Activated CD8-positive, alpha-beta T cell treated with anti-CD3 and anti-CD28 coated beads, Interleukin-2, amount 10 ng/mL, durations not matched to agents 7 days and 5 days (primary cell): ENCODE measurements around the gene WNT7A. TPM values are rescaled to one million over a fixed set of nuclear protein-coding genes. Genes with fewer than 3 reads are reported as not detected.

ENCODE experiments used
- ATAC-seq: fragments of 150-1000 bp; cut with Tn5 transposase; one replicate; pipeline ENCODE4 v1.10.0; 2021; ENCODE audit warnings: moderate library complexity
- CTCF ChIA-PET: fragments of 350-600 bp; sonication (Branson Sonifier 250); formaldehyde crosslinking; loops from one replicate; lab custom pipeline; 2021; ENCODE audit warnings: antibody characterized with exemption; lab: Charles Lee
- POLR2A ChIA-PET: fragments of 350-600 bp; sonication (Branson Sonifier 250); formaldehyde crosslinking; loops from one replicate; lab custom pipeline; 2021; ENCODE audit warnings: antibody characterized with exemption; lab: Charles Lee
- DNase-seq: peaks from one replicate; pipeline ENCODE4 v3.0.0-alpha.2; 2020
- H3K27ac Mint-ChIP-seq: one replicate; pipeline ENCODE4 v1.8.0; 2021; ENCODE audit warnings: mild to moderate bottlenecking, mixed read lengths
- H3K27me3 Mint-ChIP-seq: one replicate; pipeline ENCODE4 v1.8.0; 2021; ENCODE audit warnings: low read depth, mixed read lengths
- H3K36me3 Mint-ChIP-seq: one replicate; pipeline ENCODE4 v1.8.0; 2021; ENCODE audit warnings: low read depth, mixed read lengths
- H3K4me1 Mint-ChIP-seq: one replicate; pipeline ENCODE4 v1.8.0; 2021; ENCODE audit warnings: low read depth, mixed read lengths
- H3K4me3 Mint-ChIP-seq: one replicate; pipeline ENCODE4 v1.8.0; 2021; ENCODE audit warnings: mild to moderate bottlenecking, mixed read lengths
- H3K9me3 Mint-ChIP-seq: one replicate; pipeline ENCODE4 v1.8.0; 2022; ENCODE audit warnings: mixed read lengths; ENCODE audit not compliant: insufficient read depth
- total RNA-seq, 2 experiments: library from RNA; stranded (reverse); gene quantifications; one replicate each; pipeline ENCODE4 v1.2.3, GENCODE V29; 2021

WNT7A gene
- total RNA-seq, 2 experiments from 2014 or later: not detected

- ChIA-PET CTCF (no interaction called here), POLR2A (no interaction called here)
- H3K27me3 Mint-ChIP-seq: peaks cover 6% of the 10 kb centered on the region
- no peaks in the 10 kb centered on the region for H3K36me3 Mint-ChIP-seq
- ATAC-seq (no peak), DNase-seq (no peak)
- H3K27ac Mint-ChIP-seq: no peak overlapping the region
- no peaks in the 10 kb centered on the region for H3K9me3 Mint-ChIP-seq
- H3K4me3 Mint-ChIP-seq: no peak overlapping the region
- H3K4me1 Mint-ChIP-seq: no peaks in the 10 kb centered on the region
Observed at GRCh38 chr3:13786811-13787210, 93.1 kb downstream of the WNT7A start.

DNA sequence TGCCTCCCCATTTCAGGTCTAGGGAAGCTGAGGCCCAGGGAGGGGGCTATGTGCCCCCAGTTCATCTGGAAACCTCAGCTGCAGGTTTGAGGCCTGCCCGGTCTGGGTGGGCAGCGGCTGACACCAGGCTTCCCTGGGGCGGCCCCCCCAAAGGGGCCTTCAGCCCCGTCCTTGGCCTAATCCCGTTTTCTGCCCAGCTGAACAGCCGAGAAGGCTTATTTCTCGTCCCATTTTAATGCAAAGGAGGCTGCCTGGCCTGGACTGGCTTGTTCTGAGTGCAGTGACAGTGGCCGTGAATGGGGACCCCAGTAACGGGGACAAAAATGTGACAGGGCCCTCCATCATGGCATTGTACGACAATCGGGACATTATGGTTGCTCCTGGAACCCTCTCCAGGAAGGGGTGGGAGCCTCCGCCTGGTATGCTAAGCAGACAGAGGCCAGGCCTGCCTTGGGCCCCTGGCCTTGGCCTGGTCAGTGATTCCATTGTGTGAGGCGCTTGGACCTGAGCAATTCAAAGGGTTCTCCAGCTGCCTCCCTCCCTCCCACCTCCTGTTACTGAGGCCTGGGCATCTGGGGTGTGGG, 93.9 kb downstream of the WNT7A start:
- H3K36me3 Mint-ChIP-seq: no peaks in the 10 kb centered on the region
- POLR2A ChIA-PET: no interaction called here
- H3K27me3 Mint-ChIP-seq: peaks cover 6% of the 10 kb centered on the region
- DNase-seq: no peak
- ATAC-seq: no peak
- H3K9me3 Mint-ChIP-seq: no peaks in the 10 kb centered on the region
- CTCF ChIA-PET: no interaction called here
- no peak overlapping the region for H3K27ac Mint-ChIP-seq
- no peaks in the 10 kb centered on the region for H3K4me1 Mint-ChIP-seq
- no peak overlapping the region for H3K4me3 Mint-ChIP-seq

DNA sequence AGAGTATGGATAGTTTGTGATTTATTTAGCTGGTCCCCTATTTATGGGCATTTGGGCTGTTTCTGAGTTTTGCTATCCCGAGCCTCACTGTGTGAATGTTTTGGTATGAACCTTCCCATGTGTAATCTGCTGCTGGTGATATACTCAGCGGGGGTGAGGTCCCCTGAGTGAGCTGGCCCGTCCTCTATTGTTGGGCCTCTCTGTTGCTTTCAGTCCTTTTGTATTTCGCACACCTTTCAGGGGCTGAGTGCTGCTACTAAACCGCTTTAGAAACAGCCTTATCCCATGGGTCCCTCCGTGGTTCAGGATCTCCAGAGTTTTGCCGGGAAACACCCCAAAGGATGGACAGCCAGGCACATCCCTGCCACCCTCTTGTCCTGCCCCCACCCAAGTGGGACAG, 94.5 kb downstream of the WNT7A start:
- Mint-ChIP-seq H3K4me1 (no peaks in the 10 kb centered on the region), H3K27me3 (peaks cover 6% of the 10 kb centered on the region)
- CTCF ChIA-PET: no interaction called here

DNA sequence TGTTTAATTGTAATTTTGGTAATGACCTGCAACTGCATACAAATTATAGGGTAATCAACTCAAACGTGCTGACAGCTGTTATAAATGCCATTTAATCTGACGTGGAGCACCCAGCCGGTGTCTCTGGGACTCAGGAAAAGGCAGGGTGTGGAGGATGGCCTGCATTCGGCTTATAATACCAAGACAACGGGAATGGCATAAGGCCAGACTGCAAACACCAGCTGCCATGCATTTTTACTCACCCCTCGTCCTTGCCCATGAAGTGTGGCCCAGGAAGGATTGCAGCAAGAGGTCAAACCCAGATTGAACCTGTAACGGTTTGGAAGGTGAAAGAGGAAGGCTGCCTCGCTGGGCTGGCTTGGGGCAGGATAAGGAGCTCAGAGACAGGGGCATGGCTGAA, 96.4 kb downstream of the WNT7A start:
- H3K4me3 Mint-ChIP-seq: no peak overlapping the region
- CTCF ChIA-PET: no interaction called here
- no peak for ATAC-seq

More for the DNA sequence above, 94.5 kb downstream of the WNT7A start:
- Mint-ChIP-seq H3K9me3 (no peaks in the 10 kb centered on the region), H3K27ac (no peak overlapping the region), H3K36me3 (no peaks in the 10 kb centered on the region), H3K4me3 (no peak overlapping the region)
- no peak for ATAC-seq
- no peak for DNase-seq
- POLR2A ChIA-PET: no interaction called here

DNA sequence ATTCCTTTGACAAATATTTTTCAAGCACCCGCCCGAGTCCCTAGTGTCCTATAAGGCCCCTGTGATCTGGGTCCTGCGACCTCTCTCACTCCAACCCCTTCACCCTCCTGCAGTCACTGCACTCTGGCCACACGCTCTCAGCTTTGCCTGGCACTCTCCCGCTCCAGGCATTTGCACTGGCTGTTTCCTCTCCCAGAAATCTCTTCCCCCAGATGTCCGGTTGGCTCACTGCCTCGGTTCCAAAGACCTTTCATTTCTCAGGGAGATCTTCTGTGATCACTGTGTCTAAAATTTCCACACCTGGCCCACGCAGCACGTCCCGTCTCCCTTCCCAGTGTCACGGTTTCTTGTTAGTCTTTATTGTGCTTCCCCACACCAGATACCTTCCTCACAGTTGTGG, 97.4 kb downstream of the WNT7A start:
- ChIA-PET POLR2A (no interaction called here), CTCF (no interaction called here)
- Mint-ChIP-seq H3K27me3 (peaks cover 6% of the 10 kb centered on the region), H3K27ac (no peak overlapping the region), H3K36me3 (no peaks in the 10 kb centered on the region), H3K4me1 (no peaks in the 10 kb centered on the region), H3K9me3 (no peaks in the 10 kb centered on the region), H3K4me3 (no peak overlapping the region)
- ATAC-seq: no peak
- DNase-seq: no peak

More for the DNA sequence above, 96.4 kb downstream of the WNT7A start:
- no peaks in the 10 kb centered on the region for H3K9me3 Mint-ChIP-seq
- H3K27me3 Mint-ChIP-seq: peaks cover 6% of the 10 kb centered on the region
- no peak overlapping the region for H3K27ac Mint-ChIP-seq
- no peaks in the 10 kb centered on the region for H3K36me3 Mint-ChIP-seq
- POLR2A ChIA-PET: no interaction called here
- no peaks in the 10 kb centered on the region for H3K4me1 Mint-ChIP-seq
- DNase-seq: no peak

DNA sequence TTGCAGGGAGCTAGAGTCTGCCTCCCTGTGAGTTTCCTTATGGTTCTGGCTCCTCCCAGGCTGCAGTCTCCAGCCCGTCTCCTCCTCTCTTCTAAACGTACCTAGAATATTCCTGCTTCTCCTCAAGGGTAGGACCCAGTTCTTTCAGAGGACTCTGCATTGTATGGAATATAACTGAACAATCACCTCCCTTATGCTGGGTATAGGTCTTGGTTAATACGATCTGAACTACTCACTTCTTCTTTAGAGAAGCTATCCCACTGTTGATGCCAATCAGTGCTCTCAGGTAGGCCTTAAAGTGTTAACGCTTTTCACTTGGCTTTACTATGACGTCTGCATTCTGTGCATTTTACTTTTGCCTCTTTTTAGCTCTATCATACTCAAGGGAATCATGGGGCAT, 98.5 kb downstream of the WNT7A start:
- H3K4me1 Mint-ChIP-seq: no peaks in the 10 kb centered on the region
- H3K27ac Mint-ChIP-seq: no peak overlapping the region
- H3K4me3 Mint-ChIP-seq: no peak overlapping the region
- H3K36me3 Mint-ChIP-seq: no peaks in the 10 kb centered on the region
- POLR2A ChIA-PET: no interaction called here
- DNase-seq: no peak
- CTCF ChIA-PET: no interaction called here
- ATAC-seq: no peak
- no peaks in the 10 kb centered on the region for H3K9me3 Mint-ChIP-seq
- peaks cover 6% of the 10 kb centered on the region for H3K27me3 Mint-ChIP-seq

GRCh38 chr3:13780432-13781176, 99.3 kb downstream of the WNT7A start:
- no peak overlapping the region for H3K27ac Mint-ChIP-seq
- H3K4me3 Mint-ChIP-seq: no peak overlapping the region
- DNase-seq (no peak), ATAC-seq (no peak)
- no peaks in the 10 kb centered on the region for H3K36me3 Mint-ChIP-seq
- no peaks in the 10 kb centered on the region for H3K9me3 Mint-ChIP-seq
- CTCF ChIA-PET: no interaction called here
- peaks cover 6% of the 10 kb centered on the region for H3K27me3 Mint-ChIP-seq
- no peaks in the 10 kb centered on the region for H3K4me1 Mint-ChIP-seq
- POLR2A ChIA-PET: no interaction called here

GRCh38 chr3:13776253-13777050, 103.4 kb downstream of the WNT7A start:
- Mint-ChIP-seq H3K27ac (no peak overlapping the region), H3K9me3 (no peaks in the 10 kb centered on the region), H3K4me3 (no peak overlapping the region), H3K36me3 (no peaks in the 10 kb centered on the region), H3K4me1 (no peaks in the 10 kb centered on the region), H3K27me3 (no peaks in the 10 kb centered on the region)
- ChIA-PET CTCF (no interaction called here), POLR2A (no interaction called here)
- no peak for ATAC-seq
- DNase-seq: no peak

DNA sequence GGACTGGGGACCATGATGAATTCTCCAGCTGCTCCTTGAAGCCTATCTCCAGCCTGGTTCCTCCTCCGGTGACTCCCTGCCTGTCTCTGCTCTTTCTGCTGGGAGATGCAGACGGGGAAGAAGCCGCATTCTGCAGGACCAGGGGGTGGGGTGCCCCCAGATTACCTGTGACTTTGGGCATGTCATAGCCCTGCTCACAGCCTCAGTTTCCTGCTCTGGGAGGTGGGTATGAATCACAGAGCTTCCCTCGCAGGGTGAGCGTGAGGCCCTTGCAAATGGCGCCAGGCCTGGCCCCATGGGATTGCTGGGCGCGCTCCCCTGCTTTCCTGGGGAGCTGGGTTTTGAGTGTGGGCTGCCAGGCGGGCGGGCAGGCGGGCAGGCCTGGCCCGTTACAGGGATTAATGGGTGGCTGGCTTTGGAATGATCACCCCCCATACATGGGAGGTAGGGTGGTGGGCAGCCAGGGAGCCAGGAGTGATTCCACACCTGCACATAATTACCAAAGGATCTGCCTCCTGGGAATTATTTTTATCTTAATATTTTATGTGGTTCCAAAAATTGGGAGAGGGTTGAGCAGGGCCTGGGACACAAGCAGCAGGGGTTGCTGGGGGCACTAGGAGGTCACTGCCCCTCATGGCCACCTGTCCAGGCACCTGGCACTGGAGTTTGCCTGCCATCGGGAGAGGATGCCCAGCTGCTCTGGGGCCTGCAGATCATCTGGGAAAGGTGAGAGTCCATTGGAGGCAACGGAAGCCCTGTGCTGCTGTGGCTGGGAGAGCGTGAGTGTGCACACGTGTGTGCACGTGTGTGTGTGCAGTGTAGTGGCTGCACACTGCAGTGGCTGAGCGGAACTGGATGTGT, 106.8 kb downstream of the WNT7A start:
- Mint-ChIP-seq H3K9me3 (no peaks in the 10 kb centered on the region), H3K36me3 (no peaks in the 10 kb centered on the region), H3K27ac (no peak overlapping the region), H3K4me3 (no peak overlapping the region), H3K27me3 (no peaks in the 10 kb centered on the region), H3K4me1 (peaks cover 13% of the 10 kb centered on the region)
- no peak for DNase-seq
- ChIA-PET POLR2A (no interaction called here), CTCF (no interaction called here)
- ATAC-seq: no peak

DNA sequence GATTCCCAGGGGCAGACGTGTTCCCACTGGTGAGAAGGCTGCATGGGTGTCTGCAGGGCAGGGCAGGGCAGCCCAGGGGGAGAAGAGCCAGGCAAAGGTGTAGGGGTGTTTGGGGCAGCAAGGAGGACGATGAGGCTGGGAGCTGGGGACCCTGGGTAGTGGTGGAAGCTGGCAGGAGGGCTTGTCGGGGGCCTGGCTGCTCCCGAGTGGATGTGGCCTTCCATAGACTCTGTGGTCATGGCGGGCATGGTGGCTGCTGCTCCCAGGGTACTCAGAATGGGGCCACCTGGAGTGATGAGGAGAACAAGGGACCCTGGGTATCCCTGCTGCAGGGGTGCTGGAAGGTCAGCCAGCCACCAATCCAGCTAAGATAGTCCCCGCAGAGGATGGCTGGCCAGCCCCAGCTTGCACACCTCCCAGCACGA, 107.5 kb downstream of the WNT7A start:
- peaks cover 13% of the 10 kb centered on the region for H3K4me1 Mint-ChIP-seq
- DNase-seq: no peak
- no peak overlapping the region for H3K4me3 Mint-ChIP-seq
- no peaks in the 10 kb centered on the region for H3K27me3 Mint-ChIP-seq
- CTCF ChIA-PET: no interaction called here
- no peak overlapping the region for H3K27ac Mint-ChIP-seq
- H3K36me3 Mint-ChIP-seq: no peaks in the 10 kb centered on the region
- no peaks in the 10 kb centered on the region for H3K9me3 Mint-ChIP-seq
- POLR2A ChIA-PET: no interaction called here
- ATAC-seq: no peak

GRCh38 chr3:13771496-13771895, 108.4 kb downstream of the WNT7A start:
- peaks cover 13% of the 10 kb centered on the region for H3K4me1 Mint-ChIP-seq

More at GRCh38 chr3:13771496-13771895, 108.4 kb downstream of the WNT7A start:
- ChIA-PET CTCF (no interaction called here), POLR2A (no interaction called here)
- H3K9me3 Mint-ChIP-seq: no peaks in the 10 kb centered on the region
- H3K4me3 Mint-ChIP-seq: no peak overlapping the region
- DNase-seq (no peak), ATAC-seq (no peak)
- H3K27ac Mint-ChIP-seq: no peak overlapping the region
- H3K27me3 Mint-ChIP-seq: no peaks in the 10 kb centered on the region
- no peaks in the 10 kb centered on the region for H3K36me3 Mint-ChIP-seq
